WTC11 (cell line): Measurements from ENCODE around the gene MRTFA. TPM values are rescaled to one million over a fixed set of nuclear protein-coding genes. Genes with fewer than 3 reads are reported as not detected.

ENCODE experiments used
- ATAC-seq: fragments of 200-7000 bp; cut with Tn5 transposase; 2 replicates; pipeline ENCODE4 v1.10.0; 2021; ENCODE audit warnings: mild to moderate bottlenecking, moderate library complexity
- CTCF ChIA-PET: fragments of 300-600 bp; sonication (Branson Sonifier 250); formaldehyde crosslinking; loops from one replicate; lab custom pipeline; 2021; ENCODE audit warnings: antibody characterized with exemption; lab: Charles Lee
- POLR2A ChIA-PET: fragments of 350-600 bp; sonication (Branson Sonifier 250); formaldehyde crosslinking; loops from one replicate; lab custom pipeline; 2021; ENCODE audit warnings: antibody characterized with exemption; lab: Charles Lee
- DNase-seq: peaks from one replicate; pipeline ENCODE4 v3.0.0; 2021; ENCODE audit warnings: low spot score
- H3K27ac Mint-ChIP-seq: 2 replicates; pipeline ENCODE4 v1.8.0; 2021; ENCODE audit warnings: mixed read lengths
- H3K27me3 Mint-ChIP-seq: 2 replicates; pipeline ENCODE4 v1.8.0; 2021; ENCODE audit warnings: low read depth, mild to moderate bottlenecking, moderate library complexity, mixed read lengths
- H3K36me3 Mint-ChIP-seq: 2 replicates; pipeline ENCODE4 v1.8.0; 2021; ENCODE audit warnings: mixed read lengths
- H3K4me1 Mint-ChIP-seq: 2 replicates; pipeline ENCODE4 v1.8.0; 2022; ENCODE audit warnings: mixed read lengths
- H3K4me3 Mint-ChIP-seq: 2 replicates; pipeline ENCODE4 v1.8.0; 2021; ENCODE audit warnings: mild to moderate bottlenecking, moderate library complexity, mixed read lengths
- H3K9me3 Mint-ChIP-seq: 2 replicates; pipeline ENCODE4 v1.8.0; 2021; ENCODE audit warnings: mixed read lengths
- AFF4 ChIP-seq: sonication (generic); formaldehyde crosslinking; IDR thresholded peaks from 2 replicates; pipeline ENCODE4 v1.8.1; 2023; ENCODE audit warnings: mild to moderate bottlenecking, missing genetic modification reagents, borderline replicate concordance
- CBFB ChIP-seq: sonication (generic); formaldehyde crosslinking; IDR thresholded peaks from 2 replicates; pipeline ENCODE4 v1.8.1; 2022; ENCODE audit warnings: mild to moderate bottlenecking, low read depth, missing genetic modification reagents
- CDX4 ChIP-seq: fragments of 250-450 bp; sonication (Bioruptor Pico); IDR thresholded peaks from 2 replicates; pipeline ENCODE4 v1.9.0; 2021; ENCODE audit warnings: moderate library complexity, mild to moderate bottlenecking, inconsistent platforms, borderline replicate concordance
- E2F1 ChIP-seq: sonication (generic); formaldehyde crosslinking; IDR thresholded peaks from 2 replicates; pipeline ENCODE4 v1.8.0; 2022; ENCODE audit warnings: mild to moderate bottlenecking, missing genetic modification reagents
- E2F5 ChIP-seq: sonication (generic); formaldehyde crosslinking; IDR thresholded peaks from 2 replicates; pipeline ENCODE4 v1.8.1; 2022; ENCODE audit warnings: mild to moderate bottlenecking, moderate library complexity, missing genetic modification reagents
- FOXP1 ChIP-seq: sonication (generic); formaldehyde crosslinking; IDR thresholded peaks from 2 replicates; pipeline ENCODE4 v1.8.0; 2022; ENCODE audit warnings: missing genetic modification reagents, mild to moderate bottlenecking, moderate library complexity, borderline replicate concordance
- MYBL2 ChIP-seq: sonication (generic); formaldehyde crosslinking; IDR thresholded peaks from 2 replicates; pipeline ENCODE4 v1.8.1; 2023; ENCODE audit warnings: mild to moderate bottlenecking, moderate library complexity, missing genetic modification reagents
- NFE2L1 ChIP-seq: sonication (generic); formaldehyde crosslinking; IDR thresholded peaks from 2 replicates; pipeline ENCODE4 v1.8.1; 2023; ENCODE audit warnings: missing genetic modification reagents
- OVOL2 ChIP-seq: fragments of 250-450 bp; sonication (Bioruptor Pico); IDR thresholded peaks from 2 replicates; pipeline ENCODE4 v1.9.0; 2021; ENCODE audit warnings: mild to moderate bottlenecking, borderline replicate concordance
- PREB ChIP-seq: sonication (generic); formaldehyde crosslinking; IDR thresholded peaks from 2 replicates; pipeline ENCODE4 v1.8.1; 2022; ENCODE audit warnings: mild to moderate bottlenecking, missing genetic modification reagents, moderate library complexity, borderline replicate concordance
- SMAD3 ChIP-seq: sonication (generic); formaldehyde crosslinking; IDR thresholded peaks from 2 replicates; pipeline ENCODE4 v1.8.0; 2022; ENCODE audit warnings: missing genetic modification reagents, mild to moderate bottlenecking, borderline replicate concordance
- STAT6 ChIP-seq: sonication (generic); formaldehyde crosslinking; conservative IDR thresholded peaks from 2 replicates; pipeline ENCODE4 v1.8.1; 2023; ENCODE audit warnings: mild to moderate bottlenecking, low read depth, missing genetic modification reagents, moderate library complexity
- ZNF219 ChIP-seq: sonication (generic); formaldehyde crosslinking; IDR thresholded peaks from 2 replicates; pipeline ENCODE4 v1.8.0; 2023; ENCODE audit warnings: missing genetic modification reagents, mild to moderate bottlenecking, borderline replicate concordance
- ZNF232 ChIP-seq: sonication (generic); formaldehyde crosslinking; IDR thresholded peaks from 2 replicates; pipeline ENCODE4 v1.8.0; 2022; ENCODE audit warnings: mild to moderate bottlenecking, missing genetic modification reagents
- total RNA-seq: library from RNA; stranded (reverse); gene quantifications from 3 replicates; pipeline ENCODE4 v1.2.3, GENCODE V29; 2021

MRTFA gene
- total RNA-seq, 1 experiment from 2014 or later: 48.4 TPM

GRCh38 chr22:40367342-40367741, 269.2 kb downstream of the MRTFA start:
- CTCF ChIA-PET: no interaction called here
- Mint-ChIP-seq H3K36me3 (peaks cover 61% of the 10 kb centered on the region), H3K4me3 (no peak overlapping the region), H3K4me1 (peaks cover 8% of the 10 kb centered on the region), H3K27me3 (no peaks in the 10 kb centered on the region), H3K9me3 (no peaks in the 10 kb centered on the region), H3K27ac (no peak overlapping the region; the same call in 1 of the 2 replicates)
- TF ChIP-seq NFE2L1 (CRISPR knock-in tag) (no peak), AFF4 (CRISPR knock-in tag) (no peak), SMAD3 (CRISPR knock-in tag) (no peak), ZNF219 (no peak), CBFB (no peak), OVOL2 (CRISPR knock-in tag) (no peak), E2F5 (CRISPR knock-in tag) (no peak), STAT6 (no peak)
- POLR2A ChIA-PET: no interaction called here
- DNase-seq: no peak
- ATAC-seq: no peak

- Mint-ChIP-seq H3K27me3 (no peaks in the 10 kb centered on the region), H3K4me1 (peaks cover 2% of the 10 kb centered on the region; the same call in 1 of the 2 replicates), H3K9me3 (no peaks in the 10 kb centered on the region), H3K4me3 (no peak overlapping the region), H3K27ac (no peak overlapping the region), H3K36me3 (peaks cover 73% of the 10 kb centered on the region)
- TF ChIP-seq E2F1 (CRISPR knock-in tag) (no peak), PREB (CRISPR knock-in tag) (no peak), CDX4 (CRISPR knock-in tag) (no peak), ZNF232 (CRISPR knock-in tag) (no peak), MYBL2 (no peak), FOXP1 (CRISPR knock-in tag) (no peak)
- ATAC-seq: no peak
- CTCF ChIA-PET: no interaction called here
- no peak for DNase-seq
- POLR2A ChIA-PET: no interaction called here
These were observed 270.5 kb downstream of the MRTFA start for GRCh38 chr22:40366068-40366467.
